ENCODE measurements around the gene RABIF. TPM values are rescaled to one million over a fixed set of nuclear protein-coding genes. Genes with fewer than 3 reads are reported as not detected.
"Not testable (repeated sequence)": the region's sequence is repeated elsewhere in the genome, so short reads cannot be mapped to it uniquely, and the experiment has no call there.

RABIF gene
- total RNA-seq, 2 donors from 2014 or later, result 8.1 to 8.8 TPM

DNA sequence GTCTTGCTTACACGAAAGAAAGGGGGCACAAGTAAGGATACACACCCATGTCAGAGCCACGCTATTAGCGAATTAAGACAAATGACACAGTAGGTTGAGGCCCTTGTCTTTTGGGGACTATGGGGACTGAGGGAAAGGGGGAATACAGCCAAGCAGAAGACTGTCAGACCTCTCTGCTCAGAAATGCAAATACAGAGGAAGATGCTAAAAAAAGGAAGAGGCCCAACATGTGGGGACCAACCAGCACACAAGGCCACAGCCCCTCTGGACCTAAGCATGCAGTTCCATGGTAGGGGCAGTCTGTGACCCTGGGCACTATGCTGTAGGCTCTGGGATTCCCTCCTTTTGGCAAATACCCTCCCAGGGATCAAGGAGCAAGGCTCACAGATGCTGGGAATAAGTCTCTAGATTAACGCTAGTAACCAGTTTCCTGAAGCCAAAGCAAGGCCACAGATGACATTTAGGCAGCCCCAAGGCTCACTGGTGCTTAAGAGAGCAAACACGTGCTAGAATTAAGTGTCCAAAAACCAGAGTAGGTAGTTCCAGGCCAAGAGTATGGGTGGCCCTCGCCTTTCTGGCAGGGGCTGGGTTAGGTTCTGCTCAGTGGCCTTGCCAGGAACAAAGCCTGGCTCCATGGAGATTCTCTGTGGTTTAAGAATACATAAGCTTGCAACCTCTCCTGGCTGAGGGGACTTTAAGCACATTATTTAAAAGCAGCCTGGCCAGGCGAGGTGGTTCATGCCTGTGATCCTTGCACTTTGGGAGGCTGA is 38.2 kb downstream of the RABIF start:
- DNase-seq (ENCODE audit: low spot score in 2 of 2) (no peak), ATAC-seq (no peak)
- H3K36me3 Mint-ChIP-seq, result no peaks in the 10 kb centered on the region
- no peak overlapping the region for H3K27ac Mint-ChIP-seq
- H3K9me3 Mint-ChIP-seq, result no peaks in the 10 kb centered on the region

DNA sequence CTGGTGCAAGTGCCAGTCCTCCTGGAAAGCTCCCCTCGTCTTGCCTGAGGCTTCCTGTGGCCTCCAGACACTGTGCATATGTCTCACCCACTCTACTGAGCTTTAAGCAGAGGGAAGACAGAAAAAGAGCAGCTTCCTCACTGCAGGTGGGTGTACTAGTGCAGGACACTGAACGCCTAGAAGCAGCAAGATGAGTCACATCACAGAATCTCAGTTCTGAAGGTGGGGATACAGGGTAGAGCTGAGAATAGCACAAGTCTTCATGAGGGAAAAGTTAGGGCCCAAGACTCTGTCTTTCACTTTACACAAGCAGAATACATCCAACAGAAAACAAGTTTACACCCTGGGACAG is 40.8 kb downstream of the RABIF start:
- peak in 1 of 2 donors; percentile 80 for ATAC-seq
- no peak for DNase-seq (ENCODE audit: low spot score in 2 of 2)
- Mint-ChIP-seq H3K27ac (peak overlapping the region in 1 of 2 donors; percentile 1), H3K36me3 (no peaks in the 10 kb centered on the region), H3K9me3 (no peaks in the 10 kb centered on the region)

DNA sequence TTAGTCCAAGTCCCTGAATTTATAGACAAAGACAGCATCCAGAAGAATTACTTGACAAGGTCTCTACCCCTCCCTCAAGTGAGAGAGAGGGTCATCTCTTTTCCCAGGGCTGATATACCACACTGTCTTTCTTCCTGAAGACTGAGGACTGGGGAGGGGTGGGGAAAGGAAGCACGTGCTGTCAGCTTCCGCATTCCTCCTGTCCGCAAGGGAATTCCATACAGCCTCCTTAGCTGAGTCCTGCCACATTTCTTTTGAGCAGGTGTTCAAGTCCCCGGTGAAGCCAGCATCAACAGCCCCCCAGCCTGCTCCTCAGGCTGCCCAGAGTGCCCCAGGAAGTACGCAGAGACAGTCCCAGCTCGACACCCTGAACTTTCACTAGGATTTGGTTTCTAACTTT is 44.0 kb downstream of the RABIF start:
- Mint-ChIP-seq H3K27ac (no peak overlapping the region), H3K9me3 (no peaks in the 10 kb centered on the region), H3K36me3 (no peaks in the 10 kb centered on the region)
- DNase-seq (ENCODE audit: low spot score in 2 of 2) (no peak), ATAC-seq (no peak)

GRCh38 chr1:202844259-202844658 is 44.7 kb downstream of the RABIF start:
- no peaks in the 10 kb centered on the region for H3K36me3 Mint-ChIP-seq

GRCh38 chr1:202843081-202843480 is 45.9 kb downstream of the RABIF start:
- ATAC-seq (no peak), DNase-seq (ENCODE audit: low spot score in 2 of 2) (no peak)
- Mint-ChIP-seq H3K36me3 (no peaks in the 10 kb centered on the region), H3K27ac (no peak overlapping the region), H3K9me3 (no peaks in the 10 kb centered on the region)

More at GRCh38 chr1:202844259-202844658, 44.7 kb downstream of the RABIF start:
- H3K27ac Mint-ChIP-seq, result peak overlapping the region in 1 of 2 donors; percentile 26
- H3K9me3 Mint-ChIP-seq, result no peaks in the 10 kb centered on the region
- ATAC-seq, result no peak
- no peak for DNase-seq (ENCODE audit: low spot score in 2 of 2)

DNA sequence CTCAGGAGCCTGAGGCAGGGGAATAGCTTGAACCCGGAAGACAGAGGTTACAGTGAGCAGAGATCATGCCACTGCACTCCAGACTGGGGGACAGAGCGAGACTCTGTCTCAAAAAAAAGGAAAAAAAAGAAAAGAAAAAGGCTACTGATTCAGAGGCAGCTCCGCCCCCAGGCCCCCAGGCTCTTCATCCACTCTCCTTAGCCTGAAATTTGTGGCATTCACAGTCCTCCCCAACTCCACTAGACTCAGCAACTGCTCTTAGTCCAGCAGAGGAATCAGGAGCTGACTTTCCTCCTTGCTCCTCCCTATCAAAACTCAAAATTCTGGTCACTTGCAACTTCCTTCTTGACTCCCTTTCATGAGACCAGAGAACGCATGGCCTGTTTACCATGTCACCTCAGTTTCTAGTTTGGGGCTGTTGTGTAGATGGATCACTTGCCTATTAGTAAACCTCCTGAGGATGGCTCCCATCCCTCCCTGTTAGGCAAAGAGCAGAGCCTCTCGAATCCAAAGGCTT is 51.1 kb downstream of the RABIF start:
- ATAC-seq, result no peak
- no peaks in the 10 kb centered on the region for H3K36me3 Mint-ChIP-seq

GRCh38 chr1:202836623-202837403 is 52.1 kb downstream of the RABIF start:
- Mint-ChIP-seq H3K9me3 (no peaks in the 10 kb centered on the region), H3K36me3 (no peaks in the 10 kb centered on the region), H3K27ac (peak overlapping the region in 1 of 2 donors; percentile 33)
- no peak for ATAC-seq
- DNase-seq (ENCODE audit: low spot score in 2 of 2), result no peak

More for the DNA sequence above, 51.1 kb downstream of the RABIF start:
- H3K27ac Mint-ChIP-seq, result no peak overlapping the region
- no peaks in the 10 kb centered on the region for H3K9me3 Mint-ChIP-seq
- no peak for DNase-seq (ENCODE audit: low spot score in 2 of 2)

DNA sequence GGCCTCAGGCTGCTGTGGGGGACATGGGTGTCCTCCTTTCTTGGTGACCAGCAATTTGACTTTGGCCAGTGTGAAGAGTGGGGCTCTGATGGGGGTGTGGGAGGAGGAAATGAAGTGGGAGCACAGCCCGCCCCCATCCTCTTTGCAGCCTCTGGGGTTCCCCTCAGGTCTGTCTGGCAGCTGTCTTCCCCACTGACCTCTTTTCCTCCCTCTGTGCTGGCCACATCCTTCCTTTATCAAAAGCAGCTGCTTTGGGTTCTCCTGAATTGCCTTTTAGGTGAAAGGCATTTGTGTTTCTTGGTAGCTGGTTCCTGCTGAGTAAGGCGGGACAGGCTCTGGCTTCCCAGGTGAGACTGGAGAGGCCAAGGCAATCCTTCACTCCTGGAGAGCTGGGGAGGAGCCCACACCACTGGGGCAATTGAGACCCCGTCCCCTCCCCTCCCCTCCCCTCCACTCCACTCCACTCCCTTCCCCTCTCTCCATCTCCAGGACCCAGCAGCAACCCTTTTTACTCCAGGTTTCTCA is 53.3 kb downstream of the RABIF start:
- peak overlapping the region in 1 of 2 donors; percentile 33 for H3K27ac Mint-ChIP-seq
- no peak for DNase-seq (ENCODE audit: low spot score in 2 of 2)
- no peaks in the 10 kb centered on the region for H3K9me3 Mint-ChIP-seq
- no peaks in the 10 kb centered on the region for H3K36me3 Mint-ChIP-seq
- peak; percentile 79 to 82 for ATAC-seq

DNA sequence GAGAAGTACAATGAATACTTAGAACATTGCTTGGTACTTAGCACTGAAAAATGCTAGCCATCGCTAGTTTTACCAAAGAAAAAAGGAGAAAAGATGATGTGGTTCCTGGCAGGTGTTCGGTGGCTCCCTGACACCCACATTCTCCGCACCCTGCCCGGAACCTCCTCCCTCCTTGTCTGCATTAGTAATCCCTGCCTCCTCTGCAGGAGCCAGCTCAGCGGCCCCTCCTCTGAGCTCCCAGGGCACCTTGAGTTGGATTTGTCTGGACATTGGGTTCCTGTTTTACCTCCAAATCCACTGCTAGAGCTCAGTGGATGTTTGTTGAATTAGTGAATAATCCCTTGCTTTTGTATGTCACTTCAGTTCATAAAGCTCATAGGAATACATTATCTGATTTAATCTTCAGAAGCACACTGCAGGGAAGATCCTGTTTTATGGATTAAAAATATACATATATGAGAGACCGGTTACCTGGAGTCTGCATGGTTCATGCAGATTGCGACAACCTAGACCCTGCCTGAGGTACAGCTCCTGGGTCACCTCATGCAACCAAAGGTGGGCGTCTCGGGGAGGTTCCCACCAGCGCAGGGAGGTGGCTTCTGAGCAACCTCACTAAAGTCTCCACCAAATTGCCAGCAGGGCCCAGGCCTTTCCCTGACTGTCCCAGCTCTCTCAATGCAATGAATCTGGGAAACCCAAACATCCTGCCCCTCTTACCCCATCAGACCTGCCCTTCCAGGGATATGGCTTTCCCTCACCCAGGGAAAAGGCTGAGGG is 54.0 kb downstream of the RABIF start:
- DNase-seq (ENCODE audit: low spot score in 2 of 2), result no peak
- H3K36me3 Mint-ChIP-seq, result no peaks in the 10 kb centered on the region
- peak; percentile 62 to 73 for ATAC-seq

DNA sequence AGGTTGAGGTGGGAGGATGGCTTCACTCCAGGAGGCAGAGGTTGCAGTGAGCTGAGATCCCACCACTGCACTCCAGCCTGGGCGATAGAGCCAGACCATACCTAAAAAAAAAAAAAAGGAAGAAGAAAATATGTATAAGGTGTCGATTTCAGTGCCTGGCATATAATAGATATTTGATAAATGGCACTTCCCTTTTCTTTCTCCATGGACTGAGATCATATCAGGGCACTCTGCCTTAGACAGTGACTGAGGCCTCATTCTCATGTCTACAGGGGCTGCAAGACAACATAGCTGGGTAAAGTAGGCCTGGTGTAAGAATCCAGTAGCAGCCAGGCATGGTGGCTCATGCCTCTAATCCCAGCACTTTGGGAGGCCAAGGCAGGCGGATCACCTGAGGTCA is 57.0 kb downstream of the RABIF start:
- no peak overlapping the region for H3K27ac Mint-ChIP-seq
- no peaks in the 10 kb centered on the region for H3K9me3 Mint-ChIP-seq
- DNase-seq (ENCODE audit: low spot score in 2 of 2), result no peak
- ATAC-seq, result no peak
- H3K36me3 Mint-ChIP-seq, result no peaks in the 10 kb centered on the region

More for the DNA sequence above, 54.0 kb downstream of the RABIF start:
- H3K27ac Mint-ChIP-seq, result peak overlapping the region; percentile 7 to 33
- H3K9me3 Mint-ChIP-seq, result no peaks in the 10 kb centered on the region

- DNase-seq (ENCODE audit: low spot score in 2 of 2); H3K27ac Mint-ChIP-seq; ATAC-seq; H3K9me3 Mint-ChIP-seq; H3K36me3 Mint-ChIP-seq: not testable (repeated sequence)
Observed at GRCh38 chr1:202829223-202829622, 59.7 kb downstream of the RABIF start.

Other genes with a start within 250 kb of the RABIF start
- not detected for gene SYT2, start 178.7 kb downstream of the RABIF start, total RNA-seq
- 10 to 100 TPM; 47.8 to 82.2 TPM for gene KDM5B, start 80.7 kb downstream of the RABIF start, total RNA-seq
- gene PCAT6, start 78.2 kb downstream of the RABIF start, total RNA-seq, result 1 to 10 TPM in 1 of 2 donors, not detected in 1; 3.9 TPM
- gene KLHL12, start 38.1 kb upstream of the RABIF start, total RNA-seq, result 10 to 100 TPM; 31.7 to 36.3 TPM
- 10 to 100 TPM; 69.4 to 97.8 TPM for gene ADIPOR1, start 69.2 kb upstream of the RABIF start, total RNA-seq
- gene CYB5R1, start 78.1 kb upstream of the RABIF start, total RNA-seq, result 10 to 100 TPM; 15.2 to 26.7 TPM
- 10 to 100 TPM; 67.5 to 92.0 TPM for gene TMEM183A, start 118.2 kb upstream of the RABIF start, total RNA-seq
- 100 to 1,000 TPM in 1 of 2 donors, 1 to 10 TPM in 1; 1.9 to 112 TPM for gene PPFIA4, start 137.3 kb upstream of the RABIF start, total RNA-seq
- gene MYOG, start 196.9 kb upstream of the RABIF start, total RNA-seq, result not detected
- not detected for gene ADORA1, start 238.6 kb upstream of the RABIF start, total RNA-seq